Upper lobe of left lung (tissue), 6 donors: ENCODE results near the gene RBP2. TPM values are rescaled to one million over a fixed set of nuclear protein-coding genes. Genes with fewer than 3 reads are reported as not detected.

Experiments
- ATAC-seq, 2 donors: fragments of 200-7000 bp; cut with Tn5 transposase; one replicate each; pipeline ENCODE4 v1.9.1; 2022; ENCODE audit warnings: mild to moderate bottlenecking in 2 of 2, moderate library complexity in 2 of 2; ENCODE audit not compliant: low FRiP score in 2 of 2
- DNase-seq, 2 donors: peaks; one replicate each; pipeline ENCODE4 v3.0.0-alpha.2; 2019 to 2020
- H3K27ac ChIP-seq, 4 donors: fragments of 200-600 bp; sonication (generic); one replicate each; pipeline ENCODE4 v1.5.1; 2016 to 2019
- H3K27me3 ChIP-seq, 4 donors: fragments of 200-600 bp; sonication (generic); one replicate each; pipeline ENCODE4 v1.5.1; 2017 to 2019
- H3K36me3 ChIP-seq, 4 donors: fragments of 200-600 bp; sonication (generic); one replicate each; pipeline ENCODE4 v1.5.1; 2016 to 2019
- H3K4me1 ChIP-seq, 4 donors: fragments of 200-600 bp; sonication (generic); one replicate each; pipeline ENCODE4 v1.5.1; 2018 to 2019
- H3K4me3 ChIP-seq, 4 donors: fragments of 200-600 bp; sonication (generic); one replicate each; pipeline ENCODE4 v1.5.1; 2017 to 2019; ENCODE audit warnings: mild to moderate bottlenecking in 2 of 4, moderate library complexity in 1 of 4
- H3K9me3 ChIP-seq, 4 donors: fragments of 200-600 bp; sonication (generic); one replicate each; pipeline ENCODE4 v1.5.1; 2018 to 2019
- EP300 ChIP-seq, 4 donors: sonication (generic); formaldehyde crosslinking; IDR thresholded peaks; one replicate each; pipeline ENCODE4 v1.5.1; 2017; ENCODE audit warnings: antibody characterized with exemption in 4 of 4, control low read depth in 2 of 4
- POLR2A ChIP-seq, 4 donors: fragments of 450-650 bp; IDR thresholded peaks; one replicate each; pipeline ENCODE4 v1.5.1; 2016 to 2017; ENCODE audit warnings: antibody characterized with exemption in 4 of 4, mild to moderate bottlenecking in 2 of 4
- POLR2AphosphoS5 ChIP-seq, 2 donors: sonication (generic); formaldehyde crosslinking; IDR thresholded peaks; one replicate each; pipeline ENCODE4 v1.5.1; 2017; ENCODE audit warnings: antibody characterized with exemption in 2 of 2
- WGBS, 2 donors: methylation state at CpG; one replicate each; pipeline ENCODE4 v1.1.5; 2017 to 2018; 5-methylcytosine and 5-hydroxymethylcytosine counted together
- total RNA-seq, 6 donors: library from RNA; depleted of rRNA in 4 of 6; stranded (reverse); fragments of >200 nt in 4 of 6; gene quantifications; one replicate each; pipeline versions ENCODE4 v1.1.0 to v1.2.1, GENCODE V29; 2016 to 2021
- TF ChIP-seq, protein P1 (sequence below), 6 experiments: fragments of 450-650 bp in 4 of 6; fragments of 200-600 bp in 2 of 6; sonication (generic) in 2 of 6; IDR thresholded peaks; one replicate each; pipeline ENCODE4 v1.5.1; 2016 to 2019; ENCODE audit warnings: antibody characterized with exemption in 6 of 6
- donor health status: DM: no; HTN: no; CAD: no; lungs with moderate emphysema.
- donor health status: DM: no; HTN: yes; CAD: no; lungs with severe emphysema.

RBP2 gene
- total RNA-seq, 6 donors from 2014 or later, result 0.64 to 4.4 (median 1.1) TPM; not detected in 2

DNA sequence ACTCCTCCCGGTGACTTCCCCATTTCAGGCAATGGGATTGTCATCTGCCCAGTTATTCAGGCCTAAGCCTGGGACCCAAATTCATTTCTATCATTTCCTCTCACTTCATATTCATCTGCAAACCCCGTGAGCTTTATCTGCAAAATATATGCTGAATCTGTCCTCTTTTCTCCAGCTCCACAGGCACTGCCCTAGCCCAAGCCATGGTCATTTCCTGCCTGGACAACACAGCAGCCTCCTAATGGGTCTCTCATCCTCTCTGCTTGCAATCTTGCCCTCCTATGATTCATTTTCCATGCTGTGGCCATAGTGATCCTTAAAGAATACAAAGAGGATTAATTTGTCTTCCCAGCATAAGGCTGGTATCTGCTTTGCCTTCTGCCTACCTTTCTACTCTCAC lies 6.1 kb downstream of the RBP2 start:
- TF ChIP-seq POLR2A (IDR thresholded peaks at IDR 0.05) (no peak), EP300 (IDR thresholded peaks at IDR 0.05) (no peak), POLR2AphosphoS5 (IDR thresholded peaks at IDR 0.05) (no peak)
- TF ChIP-seq, protein P1, sequence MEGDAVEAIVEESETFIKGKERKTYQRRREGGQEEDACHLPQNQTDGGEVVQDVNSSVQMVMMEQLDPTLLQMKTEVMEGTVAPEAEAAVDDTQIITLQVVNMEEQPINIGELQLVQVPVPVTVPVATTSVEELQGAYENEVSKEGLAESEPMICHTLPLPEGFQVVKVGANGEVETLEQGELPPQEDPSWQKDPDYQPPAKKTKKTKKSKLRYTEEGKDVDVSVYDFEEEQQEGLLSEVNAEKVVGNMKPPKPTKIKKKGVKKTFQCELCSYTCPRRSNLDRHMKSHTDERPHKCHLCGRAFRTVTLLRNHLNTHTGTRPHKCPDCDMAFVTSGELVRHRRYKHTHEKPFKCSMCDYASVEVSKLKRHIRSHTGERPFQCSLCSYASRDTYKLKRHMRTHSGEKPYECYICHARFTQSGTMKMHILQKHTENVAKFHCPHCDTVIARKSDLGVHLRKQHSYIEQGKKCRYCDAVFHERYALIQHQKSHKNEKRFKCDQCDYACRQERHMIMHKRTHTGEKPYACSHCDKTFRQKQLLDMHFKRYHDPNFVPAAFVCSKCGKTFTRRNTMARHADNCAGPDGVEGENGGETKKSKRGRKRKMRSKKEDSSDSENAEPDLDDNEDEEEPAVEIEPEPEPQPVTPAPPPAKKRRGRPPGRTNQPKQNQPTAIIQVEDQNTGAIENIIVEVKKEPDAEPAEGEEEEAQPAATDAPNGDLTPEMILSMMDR (IDR thresholded peaks at IDR 0.05), result no peak
- H3K27ac ChIP-seq, result no peak overlapping the region
- H3K4me1 ChIP-seq, result no peaks in the 10 kb centered on the region
- WGBS, 2 donors, result 81 to 90% methylated on average over 2 of the region's 2 CpGs
- H3K4me3 ChIP-seq, result no peak overlapping the region
- no peaks in the 10 kb centered on the region for H3K9me3 ChIP-seq
- DNase-seq (no peak), ATAC-seq (no peak)
- H3K27me3 ChIP-seq, result no peaks in the 10 kb centered on the region
- H3K36me3 ChIP-seq, result no peaks in the 10 kb centered on the region

GRCh38 chr3:139468399-139468798 lies 7.9 kb downstream of the RBP2 start:
- no peaks in the 10 kb centered on the region for H3K9me3 ChIP-seq
- WGBS, 2 donors, result 64 to 74% methylated on average over 2 of the region's 2 CpGs
- DNase-seq (no peak), ATAC-seq (no peak)
- no peaks in the 10 kb centered on the region for H3K27me3 ChIP-seq
- H3K36me3 ChIP-seq, result no peaks in the 10 kb centered on the region
- H3K4me1 ChIP-seq, result no peaks in the 10 kb centered on the region
- TF ChIP-seq EP300 (IDR thresholded peaks at IDR 0.05) (no peak), POLR2AphosphoS5 (IDR thresholded peaks at IDR 0.05) (no peak), POLR2A (IDR thresholded peaks at IDR 0.05) (no peak)
- TF ChIP-seq, protein P1 (IDR thresholded peaks at IDR 0.05), result no peak
- H3K4me3 ChIP-seq, result no peak overlapping the region
- H3K27ac ChIP-seq, result no peak overlapping the region

DNA sequence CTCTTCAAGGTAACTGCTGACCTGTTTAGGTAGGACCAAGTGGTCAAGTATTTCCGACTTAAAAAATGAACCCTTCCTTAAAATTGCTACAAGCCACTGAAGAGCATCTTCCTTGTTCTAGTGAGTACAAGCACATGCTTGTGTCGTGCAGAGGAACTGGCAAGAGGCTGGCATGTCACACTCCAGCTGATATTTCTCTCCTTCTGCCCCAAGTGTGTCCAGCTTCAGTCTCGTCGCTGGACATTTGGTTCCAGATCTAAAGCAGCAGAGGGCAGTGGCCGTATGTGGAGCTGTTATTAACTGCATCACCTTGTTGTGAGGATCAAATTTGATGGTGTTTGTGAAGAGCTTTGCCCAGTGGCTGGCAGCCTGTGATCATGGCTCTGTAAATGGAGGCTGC lies 10.0 kb downstream of the RBP2 start:
- Histone ChIP-seq H3K9me3 (no peaks in the 10 kb centered on the region), H3K4me1 (no peaks in the 10 kb centered on the region), H3K36me3 (no peaks in the 10 kb centered on the region), H3K4me3 (no peak overlapping the region), H3K27ac (no peak overlapping the region), H3K27me3 (no peaks in the 10 kb centered on the region)
- DNase-seq (no peak), ATAC-seq (no peak)
- TF ChIP-seq, protein P1 (IDR thresholded peaks at IDR 0.05), result no peak
- TF ChIP-seq POLR2AphosphoS5 (IDR thresholded peaks at IDR 0.05) (no peak), POLR2A (IDR thresholded peaks at IDR 0.05) (no peak), EP300 (IDR thresholded peaks at IDR 0.05) (no peak)
- WGBS, 2 donors, result 82 to 90% methylated on average over 5 of the region's 5 CpGs

DNA sequence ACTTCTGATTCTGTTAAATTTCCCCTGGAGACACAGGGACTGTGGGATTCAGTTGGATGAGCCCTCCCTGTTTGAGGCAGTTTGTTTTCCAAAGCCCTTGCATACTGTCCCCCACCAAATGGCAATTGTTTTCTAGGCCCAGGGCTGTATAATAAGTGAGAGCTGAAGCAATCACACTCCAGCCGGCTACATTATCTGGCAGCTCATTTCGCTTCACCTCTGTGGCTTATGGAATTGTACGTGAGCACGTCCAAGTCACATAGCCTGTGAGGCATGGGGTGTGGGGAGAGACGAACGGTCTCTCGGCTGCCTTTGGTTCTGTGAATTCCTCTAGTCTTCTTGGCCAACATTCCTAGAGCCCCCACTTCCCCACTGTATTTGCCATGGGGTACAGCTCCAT lies 10.7 kb downstream of the RBP2 start:
- H3K9me3 ChIP-seq, result no peaks in the 10 kb centered on the region
- no peaks in the 10 kb centered on the region for H3K36me3 ChIP-seq
- TF ChIP-seq EP300 (IDR thresholded peaks at IDR 0.05) (no peak), POLR2AphosphoS5 (IDR thresholded peaks at IDR 0.05) (no peak), POLR2A (IDR thresholded peaks at IDR 0.05) (no peak)
- TF ChIP-seq, protein P1 (IDR thresholded peaks at IDR 0.05), result no peak
- 79 to 84% methylated on average over 7 of the region's 7 CpGs for WGBS, 2 donors
- H3K27ac ChIP-seq, result no peak overlapping the region
- no peaks in the 10 kb centered on the region for H3K4me1 ChIP-seq
- DNase-seq (no peak), ATAC-seq (no peak)
- H3K27me3 ChIP-seq, result no peaks in the 10 kb centered on the region
- no peak overlapping the region for H3K4me3 ChIP-seq

- Histone ChIP-seq H3K4me3 (no peak overlapping the region), H3K36me3 (no peaks in the 10 kb centered on the region), H3K9me3 (no peaks in the 10 kb centered on the region), H3K4me1 (no peaks in the 10 kb centered on the region), H3K27ac (no peak overlapping the region), H3K27me3 (no peaks in the 10 kb centered on the region)
- ATAC-seq (no peak), DNase-seq (no peak)
- 56 to 58% methylated on average over 3 of the region's 3 CpGs for WGBS, 2 donors
- TF ChIP-seq POLR2A (IDR thresholded peaks at IDR 0.05) (no peak), POLR2AphosphoS5 (IDR thresholded peaks at IDR 0.05) (no peak), EP300 (IDR thresholded peaks at IDR 0.05) (no peak)
Observed at GRCh38 chr3:139463466-139463865, 12.8 kb downstream of the RBP2 start.
